ENCODE data around the gene DOCK7.
"Not testable (repeated sequence)": the region's sequence is repeated elsewhere in the genome, so short reads cannot be mapped to it uniquely, and the experiment has no call there.

DOCK7 gene

DNA sequence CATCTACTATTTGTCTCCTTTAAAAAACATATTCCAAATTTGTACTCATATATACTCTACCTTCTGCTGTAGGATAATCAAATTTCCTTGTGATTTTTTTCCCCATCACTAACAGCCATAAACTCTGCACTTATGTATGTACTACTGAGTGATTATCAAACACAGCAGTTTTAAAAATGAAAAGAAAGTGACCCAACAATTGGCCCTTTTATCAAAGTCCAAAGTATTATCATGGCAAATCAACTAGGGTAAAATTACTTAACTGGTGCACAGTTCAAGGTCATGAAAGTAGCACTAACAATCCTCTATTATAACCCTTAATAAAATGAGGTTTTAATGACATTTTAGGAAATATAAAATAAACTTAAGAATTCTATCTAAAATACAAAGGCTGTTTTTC is 79.3 kb downstream of the DOCK7 start:
- DNase-seq = no peak

GRCh38 chr1:62601457-62601856 is 86.7 kb downstream of the DOCK7 start:
- no peak for DNase-seq

DNA sequence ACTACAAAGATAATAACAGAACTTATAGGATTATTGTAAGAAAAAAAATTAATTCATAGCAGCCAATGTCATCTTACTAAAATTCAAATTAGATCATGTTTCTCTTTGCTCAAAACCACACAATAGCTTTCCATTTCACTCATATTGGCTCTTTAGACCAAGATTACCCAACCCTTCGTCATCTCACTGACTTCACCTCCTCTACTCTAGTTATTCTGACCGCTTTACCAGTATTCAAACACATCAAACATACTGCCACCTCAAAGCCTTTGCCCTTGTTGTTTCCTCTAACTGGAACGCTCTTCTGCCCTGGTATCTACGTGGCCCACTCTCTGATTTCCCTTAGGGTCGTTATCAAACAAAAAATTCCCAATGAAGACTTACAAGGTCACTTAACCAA is 89.1 kb downstream of the DOCK7 start:
- DNase-seq = no peak

DNA sequence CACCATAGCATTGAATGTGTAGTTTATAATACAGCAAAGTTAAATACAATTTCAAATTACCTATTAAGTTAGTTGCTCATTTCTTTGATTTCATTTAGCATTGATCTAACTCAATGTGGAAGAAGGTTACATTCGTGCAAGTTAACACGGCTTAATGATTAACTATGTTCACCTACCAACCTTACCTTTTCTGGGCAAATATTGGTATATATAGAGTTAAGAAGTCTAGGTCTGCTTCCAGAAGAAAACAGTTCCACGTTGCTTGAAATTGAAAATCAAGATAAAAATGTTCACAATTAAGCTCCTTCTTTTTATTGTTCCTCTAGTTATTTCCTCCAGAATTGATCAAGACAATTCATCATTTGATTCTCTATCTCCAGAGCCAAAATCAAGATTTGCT is 90.9 kb downstream of the DOCK7 start, which contains the start of gene ANGPTL3:
Gene ANGPTL3, plus strand, starts transcription at position 240 of the 400 bp plus-strand sequence. Its CDS starts 47 bp downstream, at position 287.
- no peak for DNase-seq

- DNase-seq = no peak
Measured at GRCh38 chr1:62595647-62596046, 92.5 kb downstream of the DOCK7 start.

- DNase-seq = no peak
Measured at GRCh38 chr1:62593825-62594394, 94.3 kb downstream of the DOCK7 start.

DNA sequence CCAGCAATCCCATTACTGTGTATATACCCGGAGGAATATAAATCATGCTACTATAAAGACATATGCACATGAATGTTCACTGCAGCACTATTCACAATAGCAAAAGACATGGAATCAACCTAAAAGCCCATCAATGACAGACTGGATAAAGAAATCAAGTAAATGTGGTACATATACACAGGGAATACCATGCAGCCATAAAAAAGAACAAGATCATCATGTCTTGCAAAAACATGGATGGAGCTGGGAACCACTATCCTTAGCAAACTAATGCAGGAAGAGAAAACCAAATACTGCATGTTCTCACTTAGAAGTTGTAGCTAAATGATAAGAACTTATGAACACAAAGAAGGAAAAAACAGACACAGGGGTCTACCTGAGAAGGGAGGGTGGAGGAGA is 97.2 kb downstream of the DOCK7 start:
- DNase-seq = no peak

DNA sequence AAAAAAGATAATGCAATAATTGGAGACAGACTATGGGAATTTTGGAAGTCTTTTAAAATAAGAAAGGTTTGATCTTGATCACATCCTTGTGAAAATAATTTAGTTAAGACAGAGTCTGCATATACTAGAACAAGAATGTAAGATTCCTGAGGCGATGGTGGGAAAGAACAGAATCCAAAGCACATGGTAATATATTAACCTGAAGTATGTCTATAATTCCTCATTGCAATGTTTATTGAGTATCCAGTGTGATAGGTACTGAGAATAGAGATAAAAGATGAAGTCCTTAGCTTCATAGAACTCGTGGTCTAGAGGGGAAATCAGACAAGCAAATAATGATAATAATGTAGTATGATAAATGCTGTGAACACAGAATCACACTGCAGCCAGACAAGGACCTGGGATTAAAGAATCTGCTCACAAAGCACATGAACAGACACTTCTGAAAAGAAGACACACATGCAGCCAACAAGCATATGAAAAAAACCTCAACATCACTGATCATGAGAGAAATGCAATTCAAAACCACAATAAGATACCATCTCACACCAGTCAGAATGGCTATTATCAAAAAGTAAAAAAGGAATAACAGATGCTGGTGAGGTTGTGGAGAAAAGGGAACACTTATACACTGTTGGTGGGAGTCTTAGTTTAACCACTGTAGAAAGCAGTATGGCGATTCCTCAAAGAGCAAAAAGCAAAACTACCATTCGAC is 97.8 kb downstream of the DOCK7 start:
- no peak for DNase-seq

DNA sequence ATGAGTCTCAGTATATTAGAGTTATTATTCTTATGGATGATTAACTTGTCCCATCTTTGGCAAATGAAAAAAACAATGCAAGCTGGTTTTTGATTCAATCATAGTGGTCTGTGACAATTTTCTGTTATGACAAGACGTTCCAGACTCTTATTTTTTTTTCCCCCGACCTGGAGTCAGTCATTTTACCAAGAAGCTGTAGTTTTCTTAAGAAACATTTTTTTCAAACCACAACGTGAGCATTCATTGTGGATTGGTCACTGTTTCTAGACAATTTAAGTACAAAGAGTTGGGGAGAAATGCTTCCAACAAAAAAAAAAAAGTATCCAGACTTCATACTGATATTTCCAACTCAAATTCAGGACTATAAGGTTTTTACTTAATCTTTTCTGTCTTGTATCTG is 98.9 kb downstream of the DOCK7 start:
- DNase-seq = no peak

DNA sequence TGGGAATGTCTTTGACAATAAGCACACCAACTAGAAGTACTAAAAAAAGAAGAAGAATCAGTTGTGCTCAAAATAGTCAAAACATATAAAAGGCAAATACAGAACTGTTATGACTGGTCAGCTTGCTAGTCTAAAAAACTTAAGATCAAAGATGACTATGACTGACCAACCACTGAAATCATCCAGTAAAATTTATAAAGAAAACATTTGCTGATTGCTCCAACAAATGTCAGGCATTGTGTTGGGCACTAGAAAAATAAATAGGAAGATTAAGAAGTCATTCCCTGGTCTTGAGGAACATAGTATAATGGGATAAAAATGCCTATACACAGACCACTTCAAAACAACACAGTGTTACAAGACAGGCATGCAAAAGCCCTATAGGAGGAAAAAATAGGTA is 100.2 kb downstream of the DOCK7 start:
- DNase-seq = no peak

DNA sequence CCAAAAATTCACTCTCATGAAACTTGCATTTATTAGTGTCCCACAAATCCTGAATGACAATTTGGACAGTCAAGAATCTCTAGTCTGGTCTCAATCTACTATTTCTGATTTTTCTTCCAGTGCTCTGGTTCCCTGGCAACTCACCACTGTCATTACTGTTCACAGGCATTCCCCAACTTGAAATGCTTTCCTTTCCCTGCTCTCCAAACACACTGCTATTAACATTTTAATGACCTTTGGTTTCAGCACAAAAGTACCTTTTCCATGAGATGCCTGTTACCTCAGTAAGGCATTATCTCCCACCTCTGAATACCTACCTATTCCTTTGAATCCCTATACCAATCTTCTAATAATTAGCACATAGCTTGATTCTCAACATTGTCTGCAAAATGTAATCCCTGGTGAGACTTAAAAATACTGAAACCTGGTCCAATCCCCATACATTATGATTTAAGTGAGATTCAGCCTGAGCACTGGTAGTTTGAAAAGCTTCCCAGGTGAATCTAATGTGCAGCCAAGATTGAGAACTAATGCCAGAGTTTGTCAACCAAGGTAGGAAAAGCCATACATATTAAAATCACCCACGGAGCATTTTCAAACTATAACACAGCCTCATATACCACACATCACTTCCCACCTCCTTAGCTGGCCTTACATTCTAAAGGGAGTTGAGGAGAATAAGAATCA is 102.6 kb downstream of the DOCK7 start:
- no peak for DNase-seq

GRCh38 chr1:62573675-62574074 is 114.5 kb downstream of the DOCK7 start:
- DNase-seq = no peak

DNA sequence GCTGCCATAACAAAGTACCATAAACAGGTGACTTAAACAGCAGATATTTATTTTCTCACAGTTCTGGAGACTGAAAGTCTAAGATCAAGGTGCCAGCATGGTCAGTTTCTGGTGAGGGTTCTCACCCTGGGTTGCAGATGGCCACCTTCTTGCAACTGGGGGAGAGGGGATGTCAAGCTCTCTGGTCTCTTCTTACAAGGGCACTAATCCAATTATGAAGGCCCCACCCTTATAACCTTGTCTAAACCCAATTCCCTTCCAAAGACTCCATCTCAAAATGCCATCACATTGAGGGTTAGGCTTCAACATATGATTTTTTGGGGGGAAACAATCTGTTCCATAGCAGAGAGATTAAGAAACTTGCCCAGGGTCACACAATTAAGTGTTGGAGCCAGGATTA is 115.7 kb downstream of the DOCK7 start:
- no peak for DNase-seq

DNA sequence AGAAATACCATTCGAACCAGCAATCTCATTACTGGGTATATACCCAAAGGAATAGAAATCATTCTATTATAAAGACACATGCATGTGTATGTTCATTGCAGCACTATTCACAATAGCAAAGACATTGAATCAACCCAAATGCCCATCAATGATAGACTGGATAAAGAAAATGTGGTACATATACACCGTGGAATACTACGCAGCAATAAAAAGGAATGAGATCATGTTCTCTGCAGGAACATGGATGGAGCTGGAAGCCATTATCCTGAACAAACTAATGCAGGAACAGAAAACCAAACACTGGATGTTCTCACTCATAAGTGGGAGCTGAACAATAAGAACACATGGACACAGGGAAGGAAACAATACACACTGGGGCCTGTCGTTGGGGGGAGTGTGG is 116.7 kb downstream of the DOCK7 start:
- not testable (repeated sequence) for DNase-seq

DNA sequence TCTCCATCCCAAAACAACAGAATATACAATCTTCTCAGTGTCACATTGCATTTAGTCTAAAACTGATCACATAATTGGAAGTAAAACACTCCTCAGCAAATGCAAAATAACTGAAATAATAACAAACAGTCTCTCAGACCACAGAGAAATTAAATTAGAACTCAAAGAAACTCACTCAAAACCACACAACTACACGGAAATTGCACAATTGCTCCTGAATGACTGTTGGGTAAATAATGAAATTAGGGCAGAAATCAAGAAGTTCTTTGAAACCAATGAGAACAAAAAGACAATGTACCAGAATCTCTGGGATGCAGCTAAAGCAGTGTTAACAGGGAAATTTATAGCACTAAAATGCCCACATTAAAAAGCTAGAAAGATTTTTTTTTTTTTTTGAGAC is 120.3 kb downstream of the DOCK7 start:
- peak in 1 of 2 experiments; percentile 4 for DNase-seq

DNA sequence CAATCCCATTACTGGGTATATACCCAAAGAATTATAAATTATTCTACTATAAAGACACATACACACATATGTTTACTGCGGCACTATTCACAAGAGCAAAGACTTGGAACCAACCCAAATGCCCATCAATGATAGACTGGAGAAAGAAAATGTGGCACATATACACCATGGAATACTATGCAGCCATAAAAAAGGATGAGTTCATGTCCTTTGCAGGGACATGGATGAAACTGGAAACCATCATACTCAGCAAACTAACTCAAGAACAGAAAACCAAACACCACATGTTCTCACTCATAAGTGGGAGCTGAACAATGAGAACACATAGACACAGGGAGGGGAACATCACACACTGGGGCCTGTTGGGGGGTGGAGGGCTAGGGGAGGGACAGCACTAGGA is 121.0 kb downstream of the DOCK7 start:
- not testable (repeated sequence) for DNase-seq

GRCh38 chr1:62561306-62561705 is 126.9 kb downstream of the DOCK7 start:
- no peak for DNase-seq

DNA sequence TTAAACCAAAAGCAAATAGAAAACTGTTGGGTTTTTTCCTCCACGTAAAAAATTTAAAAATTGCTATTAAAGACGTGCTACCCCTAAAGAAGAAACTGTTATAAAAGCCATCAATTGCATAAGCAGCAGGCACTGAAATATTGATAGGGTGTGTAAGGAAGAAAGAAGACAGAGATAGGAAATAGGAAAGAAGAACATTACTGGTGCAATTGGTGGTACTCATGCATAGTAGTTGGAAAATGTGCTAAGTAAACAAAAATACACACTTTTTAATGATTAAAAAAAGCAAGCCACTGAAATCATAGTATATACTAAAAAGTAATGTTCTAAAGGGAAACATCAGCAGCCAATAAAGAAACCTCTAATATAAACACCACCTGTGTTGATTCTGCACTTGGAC is 143.6 kb downstream of the DOCK7 start:
- no peak for DNase-seq

- DNase-seq = no peak
Measured at GRCh38 chr1:62541048-62541447, 147.1 kb downstream of the DOCK7 start.

DNA sequence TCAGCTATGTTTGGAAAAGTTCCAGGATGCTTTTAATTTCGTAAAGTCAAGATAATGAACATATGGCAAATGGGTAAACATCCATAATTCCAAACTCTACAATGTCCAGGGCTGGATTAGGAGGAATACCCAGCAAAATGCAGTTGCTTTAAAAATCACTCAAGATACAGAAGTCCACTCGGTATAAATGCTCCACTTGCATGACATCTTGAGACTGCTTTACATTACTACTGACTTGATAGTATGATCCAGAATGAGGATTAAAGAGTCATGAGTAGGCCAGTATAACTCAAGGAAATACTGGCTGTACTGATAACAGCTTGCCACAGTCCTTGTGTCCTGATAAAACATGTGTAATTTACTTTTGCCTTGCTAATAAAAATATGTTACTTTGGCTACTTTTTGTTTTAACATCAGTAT is 149.1 kb downstream of the DOCK7 start:
- no peak for DNase-seq

GRCh38 chr1:62536865-62537264 is 151.3 kb downstream of the DOCK7 start:
- no peak for DNase-seq

DNA sequence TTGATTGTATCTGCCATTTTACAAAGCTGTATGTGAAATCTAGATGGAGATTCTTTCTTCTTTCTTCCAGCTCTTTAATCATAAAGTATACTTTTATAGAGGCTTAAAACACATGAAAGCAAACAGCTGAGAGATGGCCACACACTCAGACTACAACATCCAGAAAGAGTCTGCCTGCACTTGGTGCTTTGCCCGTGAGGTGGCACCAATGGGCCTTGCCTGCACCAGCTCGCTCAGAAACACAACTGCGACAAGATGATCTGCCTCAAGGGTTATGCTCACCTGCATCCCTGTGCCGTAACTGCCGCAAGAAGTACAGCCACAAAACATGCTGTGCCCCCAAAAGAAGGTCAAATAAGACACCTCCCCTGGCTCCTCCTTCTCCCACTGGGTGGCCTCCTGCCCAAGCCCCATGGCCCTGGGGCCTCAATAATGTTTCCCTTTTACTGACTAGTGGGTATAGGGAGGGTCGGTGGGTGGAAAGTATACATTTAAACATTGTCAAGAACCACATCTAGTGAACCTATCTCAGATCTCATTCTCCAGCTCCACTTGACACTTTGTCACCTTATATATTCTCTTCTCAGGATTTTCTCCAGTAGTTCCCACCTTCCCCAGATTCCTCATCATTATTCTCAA is 157.6 kb downstream of the DOCK7 start:
- no peak for DNase-seq

- DNase-seq = no peak
Measured at GRCh38 chr1:62529227-62529626, 159.0 kb downstream of the DOCK7 start.

GRCh38 chr1:62528015-62528414 is 160.2 kb downstream of the DOCK7 start:
- no peak for DNase-seq

Data from AML-193 (cell line).